Tibial nerve (tissue), 4 donors: ENCODE results near the gene LRFN4. TPM values are rescaled to one million over a fixed set of nuclear protein-coding genes. Genes with fewer than 3 reads are reported as not detected.

Experiments
- DNase-seq, 2 donors: peaks; one replicate each; pipeline ENCODE4 v3.0.0-alpha.2; 2019; ENCODE audit warnings: low spot score in 2 of 2
- H3K27ac ChIP-seq, 4 donors: fragments of 200-600 bp; sonication (generic) in 3 of 4; one replicate each; pipeline ENCODE4 v1.5.1; 2017 to 2019; ENCODE audit warnings: mild to moderate bottlenecking in 1 of 4
- H3K27me3 ChIP-seq, 2 donors: fragments of 200-600 bp; sonication (generic) in 1 of 2; one replicate each; pipeline versions ENCODE4 v1.5.1 to v1.6.0; 2017 to 2019
- H3K36me3 ChIP-seq, 3 donors: fragments of 200-600 bp; sonication (generic); one replicate each; pipeline ENCODE4 v1.5.1; 2018 to 2019
- H3K4me1 ChIP-seq, 4 donors: fragments of 200-600 bp; sonication (generic) in 3 of 4; one replicate each; pipeline ENCODE4 v1.5.1; 2017 to 2019
- H3K4me3 ChIP-seq, 4 donors: fragments of 200-600 bp; sonication (generic) in 3 of 4; one replicate each; pipeline ENCODE4 v1.5.1; 2017 to 2019; ENCODE audit warnings: mild to moderate bottlenecking in 1 of 4, moderate library complexity in 1 of 4
- H3K9me3 ChIP-seq, 4 donors: fragments of 200-600 bp; sonication (generic) in 3 of 4; one replicate each; pipeline ENCODE4 v1.5.1; 2017 to 2019
- EP300 ChIP-seq, 2 donors: sonication (generic); formaldehyde crosslinking; IDR thresholded peaks; one replicate each; pipeline ENCODE4 v1.6.1; 2017; ENCODE audit warnings: antibody characterized with exemption in 2 of 2, mild to moderate bottlenecking in 1 of 2
- POLR2A ChIP-seq, 2 donors: fragments of 450-650 bp; IDR thresholded peaks; one replicate each; pipeline ENCODE4 v1.6.1; 2017; ENCODE audit warnings: antibody characterized with exemption in 2 of 2, mild to moderate bottlenecking in 2 of 2, moderate library complexity in 2 of 2
- WGBS, 2 donors: methylation state at CpG; one replicate each; pipeline ENCODE4 v1.1.5; 2018; 5-methylcytosine and 5-hydroxymethylcytosine counted together
- total RNA-seq, 4 donors: library from RNA; depleted of rRNA; stranded (reverse); fragments of >200 nt; gene quantifications; one replicate each; pipeline ENCODE4 v1.1.0, GENCODE V29; 2016
- TF ChIP-seq, protein P1 (sequence below), 5 experiments: fragments of 200-600 bp in 3 of 5; fragments of 450-650 bp in 2 of 5; sonication (generic) in 3 of 5; IDR thresholded peaks; one replicate each; pipeline ENCODE4 v1.5.1; 2016 to 2019; ENCODE audit warnings: antibody characterized with exemption in 5 of 5, mild to moderate bottlenecking in 3 of 5, moderate library complexity in 2 of 5

LRFN4 gene
- total RNA-seq, 4 donors from 2014 or later: 9.4 to 17.1 (median 14.0) TPM

DNA sequence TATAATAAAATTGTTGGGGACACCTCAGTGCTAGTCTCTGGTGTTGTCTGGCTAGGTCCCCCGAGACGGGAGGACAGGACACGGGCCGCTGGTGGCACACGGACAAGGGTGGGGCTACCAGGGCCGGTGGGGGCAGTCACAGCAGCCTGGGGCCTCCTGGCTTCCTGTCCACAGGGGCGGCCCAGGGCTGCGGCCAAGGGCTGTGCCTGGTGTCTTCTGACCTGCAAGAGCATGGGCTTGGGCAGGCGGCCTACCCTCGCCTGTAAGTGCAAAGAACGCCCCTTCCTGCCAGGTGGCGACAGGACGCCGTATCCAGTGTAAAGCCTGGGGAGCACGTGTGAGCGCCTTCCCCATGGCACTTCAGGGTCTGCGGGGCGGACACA lies 3.6 kb downstream of the LRFN4 start:
- Histone ChIP-seq H3K27me3 (no peaks in the 10 kb centered on the region), H3K4me1 (peaks cover 0 to 15% (median 4%) of the 10 kb centered on the region in 4 donors), H3K9me3 (no peaks in the 10 kb centered on the region), H3K36me3 (peaks cover 0 to 75% (median 0%) of the 10 kb centered on the region in 3 donors), H3K4me3 (no peak overlapping the region), H3K27ac (no peak overlapping the region)
- 82% methylated on average over 5 to 12 of the region's 18 CpGs for WGBS, 2 donors
- no peak for DNase-seq
- TF ChIP-seq EP300 (IDR thresholded peaks at IDR 0.05): no peak
- TF ChIP-seq, protein P1, sequence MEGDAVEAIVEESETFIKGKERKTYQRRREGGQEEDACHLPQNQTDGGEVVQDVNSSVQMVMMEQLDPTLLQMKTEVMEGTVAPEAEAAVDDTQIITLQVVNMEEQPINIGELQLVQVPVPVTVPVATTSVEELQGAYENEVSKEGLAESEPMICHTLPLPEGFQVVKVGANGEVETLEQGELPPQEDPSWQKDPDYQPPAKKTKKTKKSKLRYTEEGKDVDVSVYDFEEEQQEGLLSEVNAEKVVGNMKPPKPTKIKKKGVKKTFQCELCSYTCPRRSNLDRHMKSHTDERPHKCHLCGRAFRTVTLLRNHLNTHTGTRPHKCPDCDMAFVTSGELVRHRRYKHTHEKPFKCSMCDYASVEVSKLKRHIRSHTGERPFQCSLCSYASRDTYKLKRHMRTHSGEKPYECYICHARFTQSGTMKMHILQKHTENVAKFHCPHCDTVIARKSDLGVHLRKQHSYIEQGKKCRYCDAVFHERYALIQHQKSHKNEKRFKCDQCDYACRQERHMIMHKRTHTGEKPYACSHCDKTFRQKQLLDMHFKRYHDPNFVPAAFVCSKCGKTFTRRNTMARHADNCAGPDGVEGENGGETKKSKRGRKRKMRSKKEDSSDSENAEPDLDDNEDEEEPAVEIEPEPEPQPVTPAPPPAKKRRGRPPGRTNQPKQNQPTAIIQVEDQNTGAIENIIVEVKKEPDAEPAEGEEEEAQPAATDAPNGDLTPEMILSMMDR (IDR thresholded peaks at IDR 0.05): no peak
- no peak for TF ChIP-seq POLR2A (IDR thresholded peaks at IDR 0.05)

- Histone ChIP-seq H3K27ac (no peak overlapping the region), H3K9me3 (no peaks in the 10 kb centered on the region), H3K4me1 (peaks cover 0 to 10% (median 0%) of the 10 kb centered on the region in 4 donors), H3K36me3 (peaks cover 0 to 83% (median 0%) of the 10 kb centered on the region in 3 donors), H3K27me3 (no peaks in the 10 kb centered on the region), H3K4me3 (no peak overlapping the region)
- TF ChIP-seq POLR2A (IDR thresholded peaks at IDR 0.05): no peak
- no peak for TF ChIP-seq EP300 (IDR thresholded peaks at IDR 0.05)
- TF ChIP-seq, protein P1 (IDR thresholded peaks at IDR 0.05): no peak
- 84 to 87% methylated on average over 21 to 32 of the region's 32 CpGs for WGBS, 2 donors
- no peak for DNase-seq
Measured at GRCh38 chr11:66861038-66861773, 4.3 kb downstream of the LRFN4 start.

DNA sequence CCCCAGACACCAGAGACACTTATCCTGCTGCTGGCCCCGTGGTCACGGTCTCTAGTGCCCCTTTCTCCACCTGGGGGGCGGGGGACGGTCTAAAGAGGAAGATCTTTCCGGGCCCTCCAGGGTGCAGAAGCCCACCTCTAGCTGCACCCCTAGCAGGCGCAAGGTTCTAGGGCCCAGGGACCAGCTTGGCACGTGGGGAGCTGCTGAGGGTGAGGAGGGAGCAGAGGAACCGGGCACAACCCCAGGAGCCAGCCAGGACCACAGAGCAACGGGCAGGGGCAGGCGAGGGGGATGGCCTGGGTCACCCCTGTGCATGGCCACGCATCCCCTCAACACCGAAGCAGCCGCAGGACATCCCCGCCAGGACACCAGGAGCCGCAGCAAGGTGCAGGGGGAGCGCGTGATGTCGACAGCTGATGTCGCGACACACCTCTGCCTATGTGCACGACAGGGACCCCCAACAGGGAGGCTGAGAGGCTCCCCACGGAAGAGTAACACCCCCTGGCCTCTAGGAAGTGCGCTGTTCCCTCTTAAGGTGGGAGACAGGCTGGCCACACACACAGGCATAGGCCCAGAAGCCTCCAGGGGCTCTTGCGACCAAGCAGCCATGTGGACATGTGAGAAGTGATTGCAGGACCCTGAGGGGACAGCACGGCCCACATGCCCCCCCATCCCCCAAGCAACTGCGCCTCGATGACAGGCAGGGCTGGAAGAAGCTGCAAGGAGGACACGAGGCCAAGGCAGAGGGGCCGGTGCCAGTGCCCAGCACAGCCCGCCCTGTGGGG lies 5.1 kb downstream of the LRFN4 start:
- H3K36me3 ChIP-seq: peaks cover 0 to 90% (median 0%) of the 10 kb centered on the region in 3 donors
- 87% methylated on average over 24 to 27 of the region's 30 CpGs for WGBS, 2 donors
- H3K27me3 ChIP-seq: no peaks in the 10 kb centered on the region
- peaks cover 0 to 17% (median 0%) of the 10 kb centered on the region in 4 donors for H3K4me1 ChIP-seq
- DNase-seq: no peak
- TF ChIP-seq EP300 (IDR thresholded peaks at IDR 0.05): no peak
- TF ChIP-seq, protein P1 (IDR thresholded peaks at IDR 0.05): no peak
- TF ChIP-seq POLR2A (IDR thresholded peaks at IDR 0.05): no peak
- no peak overlapping the region for H3K4me3 ChIP-seq
- no peaks in the 10 kb centered on the region for H3K9me3 ChIP-seq
- H3K27ac ChIP-seq: no peak overlapping the region

- no peak for TF ChIP-seq EP300 (IDR thresholded peaks at IDR 0.05)
- no peak overlapping the region for H3K27ac ChIP-seq
- no peaks in the 10 kb centered on the region for H3K9me3 ChIP-seq
- H3K36me3 ChIP-seq: peaks cover 0 to 96% (median 0%) of the 10 kb centered on the region in 3 donors
- H3K4me3 ChIP-seq: no peak overlapping the region
- peaks cover 0 to 17% (median 0%) of the 10 kb centered on the region in 4 donors for H3K4me1 ChIP-seq
- WGBS, 2 donors: 80% methylated on average over 11 of the region's 11 CpGs; no CpG with 5 or more reads in 1 of the 2 donors
- no peaks in the 10 kb centered on the region for H3K27me3 ChIP-seq
- DNase-seq: no peak
Measured at GRCh38 chr11:66862559-66863037, 5.7 kb downstream of the LRFN4 start.

GRCh38 chr11:66863428-66864125 lies 6.7 kb downstream of the LRFN4 start:
- TF ChIP-seq, protein P1 (IDR thresholded peaks at IDR 0.05): no peak
- no peak for TF ChIP-seq EP300 (IDR thresholded peaks at IDR 0.05)
- TF ChIP-seq POLR2A (IDR thresholded peaks at IDR 0.05): no peak
- H3K27ac ChIP-seq: no peak overlapping the region
- H3K36me3 ChIP-seq: peaks cover 0 to 91% (median 0%) of the 10 kb centered on the region in 3 donors
- no peak for DNase-seq
- H3K4me1 ChIP-seq: peaks cover 0 to 16% (median 0%) of the 10 kb centered on the region in 4 donors
- WGBS, 2 donors: 87 to 90% methylated on average over 28 to 31 of the region's 31 CpGs
- no peaks in the 10 kb centered on the region for H3K27me3 ChIP-seq
- no peaks in the 10 kb centered on the region for H3K9me3 ChIP-seq
- no peak overlapping the region for H3K4me3 ChIP-seq
